Measurements from ENCODE around the gene ATP1A4.

Gene ATP1A4

GRCh38 chr1:160136926-160137200 is 14.5 kb upstream of the ATP1A4 start (continued):
- TF ChIP-seq PATZ1 (CRISPR knock-in tag; IDR thresholded peaks at IDR 0.05; ENCODE audit: borderline replicate concordance) (no peak), ZNF8 (CRISPR knock-in tag; IDR thresholded peaks at IDR 0.05) (no peak), TCF4 (CRISPR knock-in tag; IDR thresholded peaks at IDR 0.05; ENCODE audit: borderline replicate concordance) (no peak), SNAI2 (CRISPR knock-in tag; IDR thresholded peaks at IDR 0.05) (no peak), PPARA (CRISPR knock-in tag; IDR thresholded peaks at IDR 0.05; ENCODE audit: borderline replicate concordance) (no peak), CSDC2 (CRISPR knock-in tag; IDR thresholded peaks at IDR 0.05) (no peak)

GRCh38 chr1:160137216-160137862 is 14.1 kb upstream of the ATP1A4 start:
- ATAC-seq = no peak
- no peak for TF ChIP-seq OSR1 (CRISPR knock-in tag; IDR thresholded peaks at IDR 0.05)
- TF ChIP-seq RARB (CRISPR knock-in tag; IDR thresholded peaks at IDR 0.05) = no peak
- no peak for TF ChIP-seq BACH2 (CRISPR knock-in tag; IDR thresholded peaks at IDR 0.05; ENCODE audit: borderline replicate concordance)
- no peak for TF ChIP-seq ZC3H10 (CRISPR knock-in tag; IDR thresholded peaks at IDR 0.05)
- TF ChIP-seq ZNF70 (CRISPR knock-in tag; IDR thresholded peaks at IDR 0.05) = no peak
- no peak for TF ChIP-seq PPARA (CRISPR knock-in tag; IDR thresholded peaks at IDR 0.05; ENCODE audit: borderline replicate concordance)
- TF ChIP-seq TOX (CRISPR knock-in tag; IDR thresholded peaks at IDR 0.05; ENCODE audit: borderline replicate concordance) = no peak
- TF ChIP-seq POU6F1 (CRISPR knock-in tag; IDR thresholded peaks at IDR 0.05; ENCODE audit: borderline replicate concordance, low read depth) = no peak
- TF ChIP-seq CREB5 (CRISPR knock-in tag; IDR thresholded peaks at IDR 0.05; ENCODE audit: low read depth) = no peak
- no peak for TF ChIP-seq ZNF8 (CRISPR knock-in tag; IDR thresholded peaks at IDR 0.05)

GRCh38 chr1:160139840-160140239 is 11.6 kb upstream of the ATP1A4 start:
- no peak for TF ChIP-seq ARNTL (CRISPR knock-in tag; IDR thresholded peaks at IDR 0.05; ENCODE audit: borderline replicate concordance, low read depth)
- no peak for TF ChIP-seq ZFP3 (CRISPR knock-in tag; IDR thresholded peaks at IDR 0.05)
- no peak for TF ChIP-seq ZFP30 (CRISPR knock-in tag; IDR thresholded peaks at IDR 0.05)
- no peak for TF ChIP-seq PATZ1 (CRISPR knock-in tag; IDR thresholded peaks at IDR 0.05; ENCODE audit: borderline replicate concordance)
- TF ChIP-seq POU6F1 (CRISPR knock-in tag; IDR thresholded peaks at IDR 0.05; ENCODE audit: borderline replicate concordance, low read depth) = no peak
- TF ChIP-seq PPARA (CRISPR knock-in tag; IDR thresholded peaks at IDR 0.05; ENCODE audit: borderline replicate concordance) = no peak
- TF ChIP-seq GLIS3 (CRISPR knock-in tag; IDR thresholded peaks at IDR 0.05) = no peak
- no peak for TF ChIP-seq TOX (CRISPR knock-in tag; IDR thresholded peaks at IDR 0.05; ENCODE audit: borderline replicate concordance)
- TF ChIP-seq ZNF70 (CRISPR knock-in tag; IDR thresholded peaks at IDR 0.05) = no peak
- TF ChIP-seq ZC3H10 (CRISPR knock-in tag; IDR thresholded peaks at IDR 0.05) = no peak
- TF ChIP-seq CREB5 (CRISPR knock-in tag; IDR thresholded peaks at IDR 0.05; ENCODE audit: low read depth) = no peak
- TF ChIP-seq ISL1 (CRISPR knock-in tag; IDR thresholded peaks at IDR 0.05) = no peak
- TF ChIP-seq BACH2 (CRISPR knock-in tag; IDR thresholded peaks at IDR 0.05; ENCODE audit: borderline replicate concordance) = no peak
- ATAC-seq = no peak

All from SK-N-SH treated with all-trans-retinoic acid at 6 μM for 48 hours (cell line).